ENCODE results near the gene MYRFL.

Gene MYRFL

DNA sequence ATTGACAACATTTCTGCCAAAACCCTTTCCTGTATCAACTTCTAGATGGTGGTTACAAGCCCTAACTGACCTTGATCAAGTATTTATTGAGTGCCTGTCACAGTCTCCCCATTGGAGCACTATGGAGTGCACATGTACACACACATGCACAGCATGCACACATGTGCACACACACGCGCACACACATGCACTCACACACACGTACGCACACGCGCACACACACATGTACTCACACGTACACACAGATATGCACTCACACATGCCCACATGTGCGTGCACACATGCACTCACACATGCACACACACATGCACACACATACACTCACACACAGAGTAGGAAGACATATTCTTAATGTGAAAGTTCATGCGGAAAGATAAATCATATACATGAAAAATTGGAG, 43.7 kb downstream of the MYRFL start:
- Histone ChIP-seq H3K4me3 (ENCODE audit: low read length, poor library complexity, severe bottlenecking) (no peak overlapping the region), H4K20me1 (ENCODE audit: insufficient read depth, low read length, poor library complexity, severe bottlenecking) (no peaks in the 10 kb centered on the region), H3K4me2 (ENCODE audit: low read depth, low read length, poor library complexity, severe bottlenecking) (no peak overlapping the region), H2AFZ (ENCODE audit: low read length) (no peak overlapping the region), H3K4me1 (ENCODE audit: insufficient read depth, low read length, poor library complexity, severe bottlenecking) (no peaks in the 10 kb centered on the region), H3F3A (ENCODE audit: low read depth) (no peaks in the 10 kb centered on the region), H3K9me3 (ENCODE audit: insufficient read depth, low read depth, low read length) (no peaks in the 10 kb centered on the region), H3K9ac (ENCODE audit: low read depth, low read length, poor library complexity, severe bottlenecking) (no peak overlapping the region), H3K9me2 (replicated peaks; ENCODE audit: low read depth, low read length) (no peaks in the 10 kb centered on the region), H3K79me2 (ENCODE audit: insufficient read depth, low read length) (no peaks in the 10 kb centered on the region), H3K36me3 (ENCODE audit: insufficient read depth, low read length) (no peaks in the 10 kb centered on the region), H3K27me3 (ENCODE audit: insufficient read depth, low read length, poor library complexity, severe bottlenecking) (no peaks in the 10 kb centered on the region)
- TF ChIP-seq EZH2phosphoT487 (IDR thresholded peaks at IDR 0.05; ENCODE audit: borderline replicate concordance): no peak

DNA sequence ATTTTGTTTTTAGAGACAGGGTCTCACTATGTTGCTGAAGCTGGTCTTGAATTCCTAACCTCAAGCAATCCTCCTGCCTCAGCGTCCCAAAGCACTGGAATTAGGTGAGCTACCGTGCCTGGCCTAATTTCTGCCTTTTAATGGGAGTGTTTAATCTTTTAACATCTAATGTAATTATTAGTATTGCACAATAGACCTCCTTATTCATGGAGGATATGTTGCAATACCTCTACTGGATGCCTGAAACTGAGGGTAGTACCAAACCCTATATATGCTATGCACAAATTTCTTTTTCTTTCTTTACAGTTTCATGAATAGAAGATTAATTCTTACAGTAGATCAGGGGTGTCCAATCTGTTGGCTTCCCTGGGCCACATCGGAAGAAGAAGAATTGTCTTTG, 47.8 kb downstream of the MYRFL start:
- no peak overlapping the region for H3K4me2 ChIP-seq (ENCODE audit: low read depth, low read length, poor library complexity, severe bottlenecking)
- TF ChIP-seq EZH2phosphoT487 (IDR thresholded peaks at IDR 0.05; ENCODE audit: borderline replicate concordance): no peak
- TF ChIP-seq, protein P1, sequence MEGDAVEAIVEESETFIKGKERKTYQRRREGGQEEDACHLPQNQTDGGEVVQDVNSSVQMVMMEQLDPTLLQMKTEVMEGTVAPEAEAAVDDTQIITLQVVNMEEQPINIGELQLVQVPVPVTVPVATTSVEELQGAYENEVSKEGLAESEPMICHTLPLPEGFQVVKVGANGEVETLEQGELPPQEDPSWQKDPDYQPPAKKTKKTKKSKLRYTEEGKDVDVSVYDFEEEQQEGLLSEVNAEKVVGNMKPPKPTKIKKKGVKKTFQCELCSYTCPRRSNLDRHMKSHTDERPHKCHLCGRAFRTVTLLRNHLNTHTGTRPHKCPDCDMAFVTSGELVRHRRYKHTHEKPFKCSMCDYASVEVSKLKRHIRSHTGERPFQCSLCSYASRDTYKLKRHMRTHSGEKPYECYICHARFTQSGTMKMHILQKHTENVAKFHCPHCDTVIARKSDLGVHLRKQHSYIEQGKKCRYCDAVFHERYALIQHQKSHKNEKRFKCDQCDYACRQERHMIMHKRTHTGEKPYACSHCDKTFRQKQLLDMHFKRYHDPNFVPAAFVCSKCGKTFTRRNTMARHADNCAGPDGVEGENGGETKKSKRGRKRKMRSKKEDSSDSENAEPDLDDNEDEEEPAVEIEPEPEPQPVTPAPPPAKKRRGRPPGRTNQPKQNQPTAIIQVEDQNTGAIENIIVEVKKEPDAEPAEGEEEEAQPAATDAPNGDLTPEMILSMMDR (conservative IDR thresholded peaks at IDR 0.05; ENCODE audit: low read length): no peak
- no peaks in the 10 kb centered on the region for H3K4me1 ChIP-seq (ENCODE audit: insufficient read depth, low read length, poor library complexity, severe bottlenecking)
- no peaks in the 10 kb centered on the region for H4K20me1 ChIP-seq (ENCODE audit: insufficient read depth, low read length, poor library complexity, severe bottlenecking)
- no peaks in the 10 kb centered on the region for H3K27me3 ChIP-seq (ENCODE audit: insufficient read depth, low read length, poor library complexity, severe bottlenecking)
- H3K4me3 ChIP-seq (ENCODE audit: low read length, poor library complexity, severe bottlenecking): no peak overlapping the region
- H3K9me2 ChIP-seq (replicated peaks; ENCODE audit: low read depth, low read length): no peaks in the 10 kb centered on the region
- no peaks in the 10 kb centered on the region for H3K36me3 ChIP-seq (ENCODE audit: insufficient read depth, low read length)
- no peaks in the 10 kb centered on the region for H3K9me3 ChIP-seq (ENCODE audit: insufficient read depth, low read depth, low read length)
- H3F3A ChIP-seq (ENCODE audit: low read depth): no peaks in the 10 kb centered on the region
- no peak overlapping the region for H3K9ac ChIP-seq (ENCODE audit: low read depth, low read length, poor library complexity, severe bottlenecking)
- no peak overlapping the region for H2AFZ ChIP-seq (ENCODE audit: low read length)
- H3K79me2 ChIP-seq (ENCODE audit: insufficient read depth, low read length): no peaks in the 10 kb centered on the region

- H3K79me2 ChIP-seq (ENCODE audit: insufficient read depth, low read length): no peaks in the 10 kb centered on the region
- no peaks in the 10 kb centered on the region for H3K4me1 ChIP-seq (ENCODE audit: insufficient read depth, low read length, poor library complexity, severe bottlenecking)
- no peaks in the 10 kb centered on the region for H4K20me1 ChIP-seq (ENCODE audit: insufficient read depth, low read length, poor library complexity, severe bottlenecking)
- H3K36me3 ChIP-seq (ENCODE audit: insufficient read depth, low read length): no peaks in the 10 kb centered on the region
- H3K27me3 ChIP-seq (ENCODE audit: insufficient read depth, low read length, poor library complexity, severe bottlenecking): no peaks in the 10 kb centered on the region
- H3F3A ChIP-seq (ENCODE audit: low read depth): no peaks in the 10 kb centered on the region
- no peak overlapping the region for H3K9ac ChIP-seq (ENCODE audit: low read depth, low read length, poor library complexity, severe bottlenecking)
- H3K9me3 ChIP-seq (ENCODE audit: insufficient read depth, low read depth, low read length): no peaks in the 10 kb centered on the region
- H3K9me2 ChIP-seq (replicated peaks; ENCODE audit: low read depth, low read length): no peaks in the 10 kb centered on the region
- TF ChIP-seq, protein P1 (conservative IDR thresholded peaks at IDR 0.05; ENCODE audit: low read length): no peak
- no peak for TF ChIP-seq EZH2phosphoT487 (IDR thresholded peaks at IDR 0.05; ENCODE audit: borderline replicate concordance)
- H3K4me3 ChIP-seq (ENCODE audit: low read length, poor library complexity, severe bottlenecking): no peak overlapping the region
- H3K4me2 ChIP-seq (ENCODE audit: low read depth, low read length, poor library complexity, severe bottlenecking): no peak overlapping the region
- no peak overlapping the region for H2AFZ ChIP-seq (ENCODE audit: low read length)
Measured at GRCh38 chr12:69873429-69873828, 48.4 kb downstream of the MYRFL start.

DNA sequence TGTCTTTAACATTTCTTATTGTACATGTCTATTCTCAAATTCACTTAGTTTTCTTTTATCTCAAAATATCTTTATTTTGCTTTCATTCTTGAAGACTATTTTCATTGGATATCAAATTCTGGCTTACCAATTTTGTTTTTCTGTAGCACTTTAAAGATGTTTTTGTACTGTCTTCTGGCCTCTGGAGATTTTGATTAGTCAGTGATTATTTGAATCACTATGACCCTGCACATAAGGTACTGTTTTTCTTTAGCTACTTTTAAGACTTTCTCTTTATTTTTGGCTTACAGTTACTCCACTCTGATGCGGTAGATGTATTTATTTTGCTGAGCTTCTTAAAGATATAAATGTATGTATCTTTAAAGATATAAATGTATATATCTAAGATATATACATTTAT, 49.6 kb downstream of the MYRFL start:
- no peaks in the 10 kb centered on the region for H3F3A ChIP-seq (ENCODE audit: low read depth)
- no peaks in the 10 kb centered on the region for H3K9me3 ChIP-seq (ENCODE audit: insufficient read depth, low read depth, low read length)
- H3K27me3 ChIP-seq (ENCODE audit: insufficient read depth, low read length, poor library complexity, severe bottlenecking): no peaks in the 10 kb centered on the region
- H4K20me1 ChIP-seq (ENCODE audit: insufficient read depth, low read length, poor library complexity, severe bottlenecking): no peaks in the 10 kb centered on the region
- no peak overlapping the region for H3K4me3 ChIP-seq (ENCODE audit: low read length, poor library complexity, severe bottlenecking)
- H3K9ac ChIP-seq (ENCODE audit: low read depth, low read length, poor library complexity, severe bottlenecking): no peak overlapping the region
- no peak overlapping the region for H3K4me2 ChIP-seq (ENCODE audit: low read depth, low read length, poor library complexity, severe bottlenecking)
- no peaks in the 10 kb centered on the region for H3K4me1 ChIP-seq (ENCODE audit: insufficient read depth, low read length, poor library complexity, severe bottlenecking)
- H3K79me2 ChIP-seq (ENCODE audit: insufficient read depth, low read length): no peaks in the 10 kb centered on the region
- no peaks in the 10 kb centered on the region for H3K36me3 ChIP-seq (ENCODE audit: insufficient read depth, low read length)
- no peaks in the 10 kb centered on the region for H3K9me2 ChIP-seq (replicated peaks; ENCODE audit: low read depth, low read length)
- no peak overlapping the region for H2AFZ ChIP-seq (ENCODE audit: low read length)
- no peak for TF ChIP-seq EZH2phosphoT487 (IDR thresholded peaks at IDR 0.05; ENCODE audit: borderline replicate concordance)
- TF ChIP-seq, protein P1 (conservative IDR thresholded peaks at IDR 0.05; ENCODE audit: low read length): no peak
